Progenitor cell of endocrine pancreas (in vitro differentiated cells): ENCODE measurements around the gene LDB1. TPM values are rescaled to one million over a fixed set of nuclear protein-coding genes. Genes with fewer than 3 reads are reported as not detected.

Experiments
- DNase-seq: peaks from one replicate; pipeline ENCODE4 v3.0.0; 2021; ENCODE audit warnings: low spot score; ENCODE audit not compliant: unreplicated experiment
- H3K27ac Mint-ChIP-seq: 2 replicates; pipeline ENCODE4 v1.8.0; 2021; ENCODE audit warnings: mild to moderate bottlenecking, moderate library complexity, mixed read lengths
- H3K27me3 Mint-ChIP-seq: 2 replicates; pipeline ENCODE4 v1.8.0; 2021; ENCODE audit warnings: mixed read lengths
- H3K36me3 Mint-ChIP-seq: 2 replicates; pipeline ENCODE4 v1.8.0; 2022; ENCODE audit warnings: mixed read lengths; ENCODE audit not compliant: insufficient read depth
- H3K4me1 Mint-ChIP-seq: 2 replicates; pipeline ENCODE4 v1.8.0; 2021; ENCODE audit warnings: low read depth, mixed read lengths
- H3K4me3 Mint-ChIP-seq: 2 replicates; pipeline ENCODE4 v1.8.0; 2021; ENCODE audit warnings: low read depth, mild to moderate bottlenecking, moderate library complexity, mixed read lengths
- H3K9me3 Mint-ChIP-seq: 2 replicates; pipeline ENCODE4 v1.8.0; 2021; ENCODE audit warnings: low read depth, mixed read lengths
- CTCF ChIP-seq: fragments of 200-600 bp; sonication (generic); IDR thresholded peaks from one replicate; pipeline ENCODE4 v1.5.0; 2021; ENCODE audit warnings: antibody characterized with exemption, mild to moderate bottlenecking; ENCODE audit not compliant: unreplicated experiment
- total RNA-seq: library from RNA; stranded (reverse); gene quantifications from 2 replicates; pipeline ENCODE4 v1.2.1, GENCODE V29; 2021

Gene LDB1
- total RNA-seq, 1 donor from 2014 or later = 107 TPM

- no peaks in the 10 kb centered on the region for H3K27me3 Mint-ChIP-seq
Measured at GRCh38 chr10:102133373-102134195, 13.4 kb upstream of the LDB1 start.

GRCh38 chr10:102132563-102133372 is 12.6 kb upstream of the LDB1 start, which contains the start of gene PPRC1:
Gene PPRC1 (plus strand): TSS chr10:102133040. CDS start chr10:102133069, 29 bp downstream.
- Mint-ChIP-seq H3K27me3 (no peaks in the 10 kb centered on the region), H3K4me3 (peak within 1 kb of the TSS; percentile 96), H3K27ac (peak within 1 kb of the TSS; percentile 98), H3K4me1 (peaks cover 21% of the 10 kb centered on the region), H3K36me3 (no peaks in the 10 kb centered on the region), H3K9me3 (no peaks in the 10 kb centered on the region)
- TF ChIP-seq CTCF = peak; percentile 97
- DNase-seq = peak; percentile 91

More at GRCh38 chr10:102133373-102134195, 13.4 kb upstream of the LDB1 start:
- peak overlapping the region; percentile 96 for H3K4me3 Mint-ChIP-seq
- H3K9me3 Mint-ChIP-seq = no peaks in the 10 kb centered on the region
- peak; percentile 55 for DNase-seq
- peak overlapping the region; percentile 98 for H3K27ac Mint-ChIP-seq
- H3K36me3 Mint-ChIP-seq = no peaks in the 10 kb centered on the region
- H3K4me1 Mint-ChIP-seq = peaks cover 21% of the 10 kb centered on the region
- no peak for TF ChIP-seq CTCF

- peak overlapping the region; percentile 27 for H3K27ac Mint-ChIP-seq
- no peaks in the 10 kb centered on the region for H3K36me3 Mint-ChIP-seq
Measured at GRCh38 chr10:102132193-102132562, 12.0 kb upstream of the LDB1 start.

GRCh38 chr10:102131286-102132170 is 11.4 kb upstream of the LDB1 start:
- H3K9me3 Mint-ChIP-seq = no peaks in the 10 kb centered on the region
- no peak for DNase-seq
- no peak overlapping the region for H3K4me3 Mint-ChIP-seq
- H3K36me3 Mint-ChIP-seq = no peaks in the 10 kb centered on the region
- peaks cover 21% of the 10 kb centered on the region for H3K4me1 Mint-ChIP-seq
- no peaks in the 10 kb centered on the region for H3K27me3 Mint-ChIP-seq
- TF ChIP-seq CTCF = no peak
- no peak overlapping the region for H3K27ac Mint-ChIP-seq

More at GRCh38 chr10:102132193-102132562, 12.0 kb upstream of the LDB1 start:
- no peaks in the 10 kb centered on the region for H3K9me3 Mint-ChIP-seq
- no peak for DNase-seq
- peak overlapping the region; percentile 96 for H3K4me3 Mint-ChIP-seq
- no peaks in the 10 kb centered on the region for H3K27me3 Mint-ChIP-seq
- peaks cover 21% of the 10 kb centered on the region for H3K4me1 Mint-ChIP-seq
- no peak for TF ChIP-seq CTCF
